Choroid plexus epithelial cell (primary cell): ENCODE results near the gene CCDC91.
A peak's percentile ranks its signal among the peaks of the same experiment; 100 is the strongest.

Experiments
- DNase-seq: peaks from one replicate; pipeline ENCODE4 v3.0.0-alpha.2; 2010; ENCODE audit warnings: low read depth
- H3K4me3 ChIP-seq: 2 replicates; pipeline ENCODE4 v1.5.1; 2011; ENCODE audit warnings: low read depth, mild to moderate bottlenecking, control low read depth, low read length, moderate library complexity
- TF ChIP-seq, protein P1 (sequence below): conservative IDR thresholded peaks from 2 replicates; pipeline ENCODE4 v1.5.1; 2011; ENCODE audit warnings: low read depth, mild to moderate bottlenecking, control low read depth, inconsistent platforms, low read length, moderate library complexity

The CCDC91 gene

DNA sequence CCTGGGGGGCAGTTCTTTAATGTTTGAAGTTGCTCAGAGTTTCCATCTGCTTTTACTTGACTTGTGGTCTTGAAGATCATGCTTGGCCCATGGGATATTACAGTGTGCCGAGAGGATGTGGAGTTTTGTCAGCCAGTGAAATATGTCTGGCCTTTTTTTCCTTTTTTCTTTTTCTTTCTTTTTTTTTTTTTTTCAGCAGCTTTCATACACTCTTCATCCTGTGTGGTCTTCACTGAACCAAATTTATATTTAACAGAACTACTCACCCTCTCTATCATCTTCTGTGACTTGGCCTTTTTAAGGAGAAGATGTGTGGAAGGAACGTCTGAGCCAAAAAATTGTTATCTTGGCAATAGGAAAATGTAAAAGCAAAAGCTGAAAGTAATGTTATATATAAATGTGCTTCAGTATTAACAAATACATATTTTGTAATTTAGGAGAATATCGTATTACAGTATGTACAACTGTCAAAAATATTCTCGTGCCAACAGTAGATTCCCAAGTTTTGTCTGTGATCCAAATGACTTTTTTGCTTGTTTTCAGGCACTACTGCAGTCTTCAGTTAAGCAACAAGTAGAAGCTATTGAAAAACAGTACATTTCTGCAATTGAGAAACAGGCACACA, 200.6 kb downstream of the CCDC91 start:
- TF ChIP-seq, protein P1, sequence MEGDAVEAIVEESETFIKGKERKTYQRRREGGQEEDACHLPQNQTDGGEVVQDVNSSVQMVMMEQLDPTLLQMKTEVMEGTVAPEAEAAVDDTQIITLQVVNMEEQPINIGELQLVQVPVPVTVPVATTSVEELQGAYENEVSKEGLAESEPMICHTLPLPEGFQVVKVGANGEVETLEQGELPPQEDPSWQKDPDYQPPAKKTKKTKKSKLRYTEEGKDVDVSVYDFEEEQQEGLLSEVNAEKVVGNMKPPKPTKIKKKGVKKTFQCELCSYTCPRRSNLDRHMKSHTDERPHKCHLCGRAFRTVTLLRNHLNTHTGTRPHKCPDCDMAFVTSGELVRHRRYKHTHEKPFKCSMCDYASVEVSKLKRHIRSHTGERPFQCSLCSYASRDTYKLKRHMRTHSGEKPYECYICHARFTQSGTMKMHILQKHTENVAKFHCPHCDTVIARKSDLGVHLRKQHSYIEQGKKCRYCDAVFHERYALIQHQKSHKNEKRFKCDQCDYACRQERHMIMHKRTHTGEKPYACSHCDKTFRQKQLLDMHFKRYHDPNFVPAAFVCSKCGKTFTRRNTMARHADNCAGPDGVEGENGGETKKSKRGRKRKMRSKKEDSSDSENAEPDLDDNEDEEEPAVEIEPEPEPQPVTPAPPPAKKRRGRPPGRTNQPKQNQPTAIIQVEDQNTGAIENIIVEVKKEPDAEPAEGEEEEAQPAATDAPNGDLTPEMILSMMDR: no peak
- DNase-seq: peak; percentile 82
- H3K4me3 ChIP-seq: no peak overlapping the region

DNA sequence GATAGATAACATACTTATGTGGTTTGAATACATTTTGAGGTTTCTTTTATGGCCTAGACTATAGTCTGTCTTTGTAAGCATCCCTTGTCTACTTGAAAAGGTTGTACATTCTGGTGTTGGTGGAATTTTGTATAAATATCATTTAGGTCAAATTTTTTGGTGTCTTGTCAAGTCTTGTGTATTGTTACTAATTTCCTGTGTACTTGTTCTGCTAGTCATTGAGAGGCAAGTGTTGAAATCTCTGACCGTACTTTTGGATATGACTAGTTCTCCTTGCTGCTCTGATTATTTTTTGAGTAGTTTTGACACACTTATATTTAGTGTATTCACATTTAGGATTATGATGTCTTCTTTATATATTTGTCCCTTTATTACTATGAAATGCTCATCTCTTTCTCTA, 219.6 kb downstream of the CCDC91 start:
- H3K4me3 ChIP-seq: no peak overlapping the region
- TF ChIP-seq, protein P1: no peak
- DNase-seq: peak; percentile 67

DNA sequence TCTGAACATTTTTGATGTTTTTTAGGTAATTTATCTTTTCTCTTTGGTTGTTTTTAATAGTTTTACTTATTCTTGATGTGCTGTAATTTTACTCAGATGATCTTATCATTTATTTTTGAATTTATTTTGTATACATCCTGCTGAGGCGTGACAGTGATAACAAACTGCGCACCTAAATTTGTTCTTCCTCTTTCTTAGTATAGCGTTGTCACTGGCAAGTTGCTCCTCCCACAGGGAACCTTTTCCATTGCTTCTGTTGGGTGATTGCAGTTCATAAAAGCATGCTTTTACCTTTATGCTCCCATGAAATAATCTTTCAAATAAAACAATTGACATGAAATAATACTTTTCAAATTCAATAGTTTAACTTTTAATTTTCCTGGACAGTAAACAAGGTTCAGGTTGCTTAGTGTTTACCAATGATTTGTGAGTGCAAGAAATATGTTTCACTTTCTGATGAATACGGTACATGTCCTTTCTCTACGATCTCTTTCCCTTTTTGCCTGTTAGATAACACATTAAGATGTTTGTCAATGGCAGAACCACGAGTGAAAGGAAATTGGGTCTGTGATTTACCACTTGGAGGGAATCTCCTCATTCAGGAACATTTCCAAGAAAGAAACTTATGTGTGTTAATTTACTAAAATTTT, 223.3 kb downstream of the CCDC91 start:
- no peak overlapping the region for H3K4me3 ChIP-seq
- no peak for DNase-seq
- TF ChIP-seq, protein P1: no peak

DNA sequence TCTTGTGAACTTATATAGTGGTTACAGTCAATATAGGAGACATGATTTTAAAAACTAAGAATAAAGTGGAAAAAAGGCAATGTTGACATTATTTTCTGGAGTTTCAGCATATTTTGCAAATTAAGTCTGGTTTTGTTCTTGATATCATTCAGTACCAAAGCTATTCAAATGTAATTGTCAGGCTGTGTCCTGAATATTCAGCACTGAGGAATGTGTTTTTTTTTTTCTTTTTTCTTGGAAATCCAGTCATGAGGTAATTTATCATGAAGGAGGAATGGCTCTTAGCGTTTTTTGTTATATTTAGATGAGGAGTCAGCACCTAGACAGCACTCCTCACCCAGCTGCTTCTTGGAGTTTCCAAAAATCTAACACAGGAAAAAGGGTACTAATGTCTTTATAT, 225.5 kb downstream of the CCDC91 start:
- TF ChIP-seq, protein P1: no peak
- peak; percentile 86 for DNase-seq
- H3K4me3 ChIP-seq: no peak overlapping the region

DNA sequence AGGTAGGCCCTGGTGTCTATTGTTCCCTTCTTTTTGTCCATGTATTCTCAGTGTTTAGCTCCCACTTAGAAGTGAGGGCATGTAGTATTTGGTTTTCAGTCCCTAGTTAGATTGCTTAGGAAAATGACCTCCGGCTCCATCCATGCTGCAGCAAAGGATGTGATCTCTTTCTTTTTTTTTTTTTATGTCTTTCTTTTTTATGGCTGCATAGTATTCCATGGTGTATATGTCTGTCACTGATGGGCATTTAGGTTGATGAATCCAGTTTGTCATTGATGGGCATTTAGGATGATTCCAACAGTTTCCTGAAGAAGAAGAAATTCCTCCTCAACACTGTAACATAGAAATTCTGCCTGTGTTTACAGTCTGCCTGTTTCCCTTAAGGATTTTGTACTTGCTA, 231.1 kb downstream of the CCDC91 start:
- TF ChIP-seq, protein P1: no peak
- H3K4me3 ChIP-seq: no peak overlapping the region
- no peak for DNase-seq

DNA sequence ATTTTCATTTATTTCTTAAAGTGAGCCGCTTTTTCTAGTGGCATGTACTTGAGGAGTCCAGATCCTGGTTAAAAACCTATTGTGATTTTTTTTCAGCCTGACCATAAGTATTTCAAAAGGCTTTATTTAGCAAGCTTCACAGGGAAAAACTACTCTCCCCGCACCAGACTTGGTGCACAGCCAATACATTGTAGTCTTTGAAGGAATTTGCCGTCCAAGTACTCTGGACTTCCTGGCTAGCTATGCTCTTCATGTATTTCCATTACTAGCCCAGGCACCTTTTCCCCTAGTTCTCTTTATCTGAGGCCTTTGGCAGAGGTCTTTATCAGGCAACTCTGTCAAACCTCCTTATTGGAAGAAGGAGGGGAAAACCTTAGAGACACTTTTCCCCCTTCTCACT, 234.7 kb downstream of the CCDC91 start:
- H3K4me3 ChIP-seq: no peak overlapping the region
- DNase-seq: peak; percentile 90
- TF ChIP-seq, protein P1: no peak

DNA sequence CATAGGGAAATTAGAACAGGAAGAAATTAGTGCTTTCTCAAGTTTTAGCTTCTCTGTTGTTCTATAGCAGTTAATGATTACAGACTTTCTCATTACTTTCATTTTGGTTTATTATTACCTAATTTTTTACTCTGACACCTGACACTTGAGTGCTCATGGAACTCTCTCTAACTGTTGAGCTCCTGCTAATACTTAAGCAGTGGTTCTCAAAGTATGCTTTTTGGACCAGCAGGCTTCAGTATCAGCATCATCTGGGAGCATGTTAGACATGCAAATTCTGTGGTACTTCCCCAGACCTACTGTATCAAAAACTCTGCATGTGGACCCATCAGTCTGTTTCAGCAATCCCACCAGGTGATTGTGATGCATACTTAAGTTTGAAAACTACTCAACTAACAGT, 235.3 kb downstream of the CCDC91 start:
- H3K4me3 ChIP-seq: no peak overlapping the region
- TF ChIP-seq, protein P1: no peak
- no peak for DNase-seq
